Caki2 (cell line): ENCODE results near the gene PKD1. TPM values are rescaled to one million over a fixed set of nuclear protein-coding genes. Genes with fewer than 3 reads are reported as not detected.
"Not testable (repeated sequence)": the region's sequence is repeated elsewhere in the genome, so short reads cannot be mapped to it uniquely, and the experiment has no call there.

Source experiments
- DNase-seq: peaks from one replicate; pipeline ENCODE4 v3.0.0-alpha.2; 2015; ENCODE audit warnings: low read depth
- in situ Hi-C: cut with HindIII; loops from 2 replicates; pipeline ENCODE4 v1.10.0; 2016; ENCODE audit warnings: low sequenced_read_pairs, low pct_unique_long_range_greater_than_20kb, mixed read lengths
- total RNA-seq: library from RNA; depleted of rRNA; stranded (reverse); fragments of >200 nt; shearing (Covaris generic); gene quantifications from 2 replicates; pipeline ENCODE4 v1.2.3, GENCODE V29; 2014; ENCODE audit warnings: low replicate concordance

The PKD1 gene
- total RNA-seq, 1 experiment from 2014 or later, result 84.9 TPM

DNA sequence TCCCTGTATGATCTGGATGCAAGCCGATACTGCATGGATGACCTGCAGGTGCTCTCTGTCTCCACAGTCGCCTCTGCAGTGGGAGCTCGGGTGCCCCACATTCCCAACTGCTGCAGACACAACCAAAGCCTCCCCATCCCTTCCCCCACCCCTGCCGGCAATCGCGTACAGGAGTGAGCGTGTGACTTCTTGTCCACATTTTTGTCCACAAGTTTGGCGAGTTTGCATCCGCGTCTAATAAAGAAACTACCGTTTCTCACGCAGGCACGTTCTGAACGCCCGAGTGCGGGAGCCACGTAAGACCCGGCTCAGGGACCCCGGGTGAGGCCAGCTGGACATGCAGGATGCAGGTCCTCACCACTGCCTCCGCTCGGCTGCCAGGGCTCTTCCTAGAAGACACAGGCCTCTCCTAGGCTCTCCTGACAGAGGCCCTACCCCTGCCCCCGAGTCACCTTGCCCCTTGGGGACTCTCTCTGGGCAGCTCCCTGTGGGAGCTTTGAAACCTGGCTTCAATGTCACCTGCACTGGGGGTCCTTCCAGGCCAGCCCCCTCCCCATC, 5.7 kb downstream of the PKD1 start:
- DNase-seq, in situ Hi-C loops: not testable (repeated sequence)

DNA sequence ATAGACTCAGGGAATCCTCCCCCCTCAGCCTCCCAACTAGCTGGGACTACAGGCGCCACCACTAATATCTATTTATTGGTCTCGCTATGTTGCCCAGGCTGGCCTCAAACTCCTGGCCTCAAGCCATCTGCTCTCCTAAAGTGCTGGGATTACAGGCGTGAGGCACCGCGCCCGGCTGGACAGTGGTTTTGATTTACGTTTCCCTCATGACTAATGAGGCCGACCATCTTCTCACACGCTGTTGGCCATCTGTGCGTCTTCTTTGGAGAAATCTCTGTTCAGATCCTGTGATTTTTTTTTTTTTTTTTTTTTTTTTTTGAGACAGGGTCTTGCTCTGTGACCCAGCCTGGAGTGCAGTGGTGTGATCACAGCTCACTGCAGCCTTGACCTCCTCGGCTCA, 6.4 kb downstream of the PKD1 start:
- in situ Hi-C loops, result not testable (repeated sequence)
- DNase-seq, result peak; percentile 61

DNA sequence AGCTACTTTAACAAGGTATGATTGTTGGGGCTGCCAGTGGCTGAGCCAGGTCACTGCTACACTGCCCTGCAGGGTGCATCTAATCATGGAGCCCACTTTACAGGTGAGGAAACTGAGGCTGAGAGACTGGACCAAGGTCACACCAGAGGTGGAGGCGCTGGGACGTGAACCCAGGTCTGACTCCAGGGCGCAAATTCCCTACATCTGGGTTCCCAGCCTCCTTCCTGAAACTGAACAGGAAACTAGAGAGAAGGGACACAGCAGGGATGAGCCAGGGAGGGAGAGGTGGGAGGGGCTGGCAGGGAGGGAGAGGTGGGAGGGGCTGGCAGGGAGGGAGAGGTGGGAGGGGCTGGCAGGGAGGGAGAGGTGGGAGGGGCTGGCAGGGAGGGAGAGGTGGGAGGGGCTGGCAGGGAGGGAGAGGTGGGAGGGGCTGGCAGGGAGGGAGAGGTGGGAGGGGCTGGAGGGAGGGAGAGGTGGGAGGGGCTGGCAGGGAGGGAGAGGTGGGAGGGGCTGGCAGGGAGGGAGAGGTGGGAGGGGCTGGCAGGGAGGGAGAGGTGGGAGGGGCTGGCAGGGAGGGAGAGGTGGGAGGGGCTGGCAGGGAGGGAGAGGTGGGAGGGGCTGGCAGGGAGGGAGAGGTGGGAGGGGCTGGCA, 7.9 kb downstream of the PKD1 start:
- peak; percentile 42 for DNase-seq
- in situ Hi-C loops, result not testable (repeated sequence)

DNA sequence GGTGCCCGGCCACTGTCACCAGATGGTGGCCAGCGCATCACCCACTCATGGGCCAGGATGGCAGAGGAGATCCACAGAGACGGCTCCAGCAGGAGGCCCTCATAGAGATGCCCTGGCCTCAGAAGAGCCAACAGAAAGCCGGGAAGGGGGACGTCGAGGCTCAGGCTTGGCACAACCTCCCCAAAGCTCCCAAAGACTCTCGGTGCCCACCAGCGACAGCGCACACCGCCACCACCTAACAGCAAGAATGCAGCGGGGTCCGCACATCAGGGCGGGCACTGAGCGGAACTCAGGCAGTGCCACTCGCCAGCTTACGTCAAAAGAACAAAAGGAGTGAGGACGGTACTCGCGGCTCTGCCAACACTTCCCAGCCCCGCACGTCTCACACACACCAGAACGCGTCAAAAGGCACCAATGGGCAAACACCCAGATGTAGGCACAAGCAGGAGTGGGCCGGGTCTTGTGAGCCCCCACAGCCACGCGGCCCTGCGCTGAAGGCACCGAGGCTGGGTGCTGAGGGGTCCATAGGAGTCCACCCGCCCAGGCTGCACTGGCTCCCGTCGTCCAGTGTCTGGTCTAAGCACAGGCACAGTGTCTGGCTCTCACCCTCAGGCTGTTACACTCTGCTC, 8.7 kb downstream of the PKD1 start:
- in situ Hi-C loops, DNase-seq: not testable (repeated sequence)

DNA sequence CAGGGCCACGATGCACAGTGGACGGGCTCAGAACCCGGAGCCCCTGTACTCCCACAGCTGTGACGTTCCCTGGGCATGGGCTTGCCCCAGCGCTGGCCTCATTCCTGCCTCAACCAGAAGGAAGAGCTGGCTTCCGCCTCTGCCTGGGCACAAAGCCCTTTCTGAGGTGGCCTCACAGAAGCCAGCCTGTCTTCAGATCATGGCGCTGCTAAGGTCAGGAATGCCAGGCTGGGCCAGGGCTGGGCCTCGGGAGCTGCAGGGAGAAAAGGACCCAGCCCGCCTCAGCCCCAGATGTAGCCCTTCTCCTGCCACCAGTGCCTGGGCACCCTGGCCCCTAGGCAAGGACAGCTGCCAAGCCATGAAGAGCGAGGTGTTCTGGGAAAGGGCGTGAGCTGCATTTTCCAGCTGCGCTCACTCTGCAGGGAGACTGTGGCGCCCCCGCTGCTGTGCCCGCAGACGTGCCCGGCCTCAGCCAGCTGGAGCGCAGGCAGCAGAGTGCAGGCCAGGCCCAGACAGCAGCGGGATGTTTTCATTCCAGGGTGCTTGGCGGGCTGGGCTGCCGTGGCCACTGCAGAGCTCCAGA, 9.4 kb downstream of the PKD1 start:
- in situ Hi-C loops, DNase-seq: not testable (repeated sequence)

DNA sequence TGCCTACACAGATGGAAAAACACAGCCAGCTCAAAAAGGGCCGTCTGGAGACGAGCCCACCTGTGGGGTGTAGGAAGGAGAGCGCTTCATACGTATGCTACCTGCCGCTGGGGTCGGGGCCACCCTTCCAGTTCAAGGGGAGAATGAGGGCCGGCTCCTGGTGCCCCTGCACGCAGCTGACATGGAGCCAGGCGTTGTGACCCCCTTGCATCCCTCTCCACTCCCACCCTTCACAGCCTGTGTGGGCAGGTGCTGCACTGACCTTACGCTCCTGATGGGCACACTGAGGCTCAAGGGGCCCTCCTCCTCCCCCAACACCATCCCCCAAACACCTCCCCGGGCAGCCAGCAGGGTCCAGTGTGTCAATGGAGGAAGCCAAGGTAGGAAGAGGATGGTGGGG, 10.1 kb downstream of the PKD1 start:
- in situ Hi-C loops, DNase-seq: not testable (repeated sequence)

DNA sequence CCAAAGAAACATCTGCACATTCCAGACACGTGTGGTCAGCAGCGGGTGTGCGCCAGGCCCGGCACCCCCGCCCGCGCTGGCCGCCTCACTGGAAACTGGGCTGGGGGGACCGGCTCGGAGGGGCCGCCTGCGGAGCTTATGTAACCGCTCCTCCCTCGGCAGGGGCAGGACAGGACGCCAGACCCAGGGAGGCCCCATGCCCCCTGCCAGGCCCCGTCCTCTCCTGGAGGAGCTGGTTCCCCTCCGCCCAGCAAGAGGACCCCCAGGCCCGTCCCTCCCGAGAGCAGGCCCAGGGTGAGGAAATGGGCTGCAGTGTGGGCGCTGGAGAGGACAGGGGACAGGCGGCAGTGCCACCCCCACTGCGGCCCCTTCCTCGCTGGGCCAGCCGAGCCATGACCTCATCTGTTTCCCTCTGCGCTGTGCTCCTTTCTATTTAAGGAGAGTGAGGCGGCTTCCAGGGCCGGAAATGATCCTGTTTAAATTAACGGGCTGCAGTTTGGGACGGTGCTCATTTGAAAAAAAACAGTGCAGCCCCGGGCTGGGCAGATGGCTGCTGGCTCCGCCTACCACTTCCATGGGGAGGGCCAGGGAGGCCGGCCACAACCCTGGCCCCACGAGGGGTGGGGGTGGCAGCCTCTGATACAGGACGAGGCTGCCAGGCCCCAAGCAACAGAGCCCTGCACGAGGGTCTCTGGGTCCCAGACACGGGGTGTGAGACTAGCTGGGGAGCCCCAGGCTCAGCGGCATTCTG, 10.8 kb downstream of the PKD1 start:
- DNase-seq, in situ Hi-C loops: not testable (repeated sequence)

DNA sequence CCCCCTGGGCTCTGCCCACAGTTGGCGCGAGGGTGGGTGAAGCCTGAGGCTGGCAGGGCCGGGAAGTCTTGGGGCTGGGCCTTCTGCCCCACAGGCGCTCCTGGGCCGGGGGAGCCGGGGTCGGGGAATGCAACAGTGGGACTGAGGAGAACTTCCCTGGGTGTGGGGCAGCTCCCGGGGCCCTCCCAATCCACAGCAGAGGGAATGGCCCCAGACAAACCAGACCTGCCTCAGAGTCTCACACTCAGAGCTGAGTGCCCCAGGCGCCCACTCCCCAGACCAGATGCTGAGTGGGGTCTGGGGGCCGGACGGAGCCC, 11.4 kb downstream of the PKD1 start:
- in situ Hi-C loops, DNase-seq: not testable (repeated sequence)

DNA sequence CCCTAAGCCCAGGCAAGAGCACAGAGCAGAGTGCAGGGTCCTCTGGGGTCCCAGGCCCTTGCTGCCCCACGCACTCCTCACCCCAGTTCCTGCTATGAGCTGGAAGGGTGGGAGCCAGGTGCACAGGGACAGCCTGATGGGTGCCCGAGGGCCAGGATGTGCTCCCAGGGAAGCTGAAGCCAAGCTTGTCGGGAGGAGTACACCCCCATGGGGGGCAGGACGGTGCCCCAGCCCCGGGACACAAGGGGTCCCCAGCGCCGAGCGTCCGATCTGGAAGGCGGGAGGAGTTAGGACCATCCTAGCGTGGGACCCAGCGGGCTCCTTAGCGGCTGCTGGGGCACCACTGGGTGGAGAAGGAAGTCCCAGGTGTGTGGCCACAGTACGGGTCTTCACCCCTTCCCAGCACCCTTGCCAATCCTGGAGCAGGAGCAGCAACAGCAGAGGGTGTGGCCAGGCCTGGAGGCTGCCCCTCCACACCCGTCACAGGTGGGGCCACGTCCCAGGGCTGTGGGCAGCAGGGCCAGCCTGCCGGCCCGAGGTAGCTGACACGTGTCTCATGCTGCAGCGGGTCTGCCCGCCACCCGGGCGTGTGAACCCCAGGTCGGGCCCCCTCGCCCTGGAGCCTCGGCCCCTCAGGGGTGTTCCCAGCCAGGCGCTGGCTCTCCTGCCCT, 11.9 kb downstream of the PKD1 start:
- in situ Hi-C loops, DNase-seq: not testable (repeated sequence)

DNA sequence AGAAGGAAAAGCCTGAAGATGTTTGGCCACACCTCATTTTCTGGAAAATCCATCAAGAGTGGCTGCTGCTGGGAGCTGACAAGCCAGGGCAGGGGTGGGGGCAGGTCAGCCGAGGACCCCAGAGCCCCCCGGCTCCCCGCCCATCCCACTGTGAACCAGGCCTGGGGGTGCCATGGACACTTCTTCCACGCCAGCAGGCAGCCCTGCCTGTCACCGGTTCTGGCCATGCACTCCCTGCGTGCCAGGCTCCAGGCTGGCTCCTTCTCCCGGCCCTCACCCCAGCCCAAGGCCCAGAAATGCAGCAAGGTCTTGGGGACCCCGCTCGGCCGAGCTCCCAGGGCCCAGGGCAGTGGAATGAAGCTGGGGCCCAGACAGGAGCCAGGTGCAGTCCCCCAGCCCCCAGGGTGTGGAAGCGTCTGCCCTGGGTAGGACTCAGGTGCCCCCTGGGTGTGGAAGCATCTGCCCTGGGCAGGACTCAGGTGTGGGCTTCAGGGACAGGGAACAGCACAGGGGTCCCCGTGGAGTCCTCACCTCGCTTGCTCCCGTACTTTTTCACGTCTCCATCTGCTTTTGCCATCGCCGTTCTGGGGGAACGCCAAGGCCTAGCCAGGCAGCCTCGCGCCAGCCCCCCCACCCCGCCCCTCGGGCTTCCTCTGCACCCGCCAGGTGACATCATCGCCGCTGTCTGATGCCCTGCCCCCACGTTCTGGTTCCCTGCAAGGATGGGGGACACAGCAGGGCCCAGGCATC, 12.6 kb downstream of the PKD1 start:
- in situ Hi-C loops, DNase-seq: not testable (repeated sequence)

DNA sequence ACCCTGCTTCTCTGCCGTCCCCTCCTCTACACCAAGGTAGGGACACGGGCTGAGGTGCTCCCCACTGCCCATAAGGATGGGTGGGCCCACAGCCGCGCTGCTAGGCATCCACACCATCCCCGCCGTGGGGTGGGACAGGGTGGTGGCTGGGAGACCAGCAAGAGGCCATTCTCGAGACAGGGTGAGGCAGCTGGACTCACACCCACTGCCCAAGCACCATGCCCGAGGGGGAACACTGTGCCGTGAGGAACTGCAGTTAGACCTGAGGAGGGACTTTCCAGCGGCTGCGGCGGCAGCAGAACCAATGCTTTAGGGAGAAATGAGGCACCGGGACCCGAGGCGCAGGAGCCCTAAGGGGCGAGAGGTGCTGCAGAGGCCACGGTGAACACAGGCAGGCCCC, 13.3 kb downstream of the PKD1 start:
- in situ Hi-C loops, result no loop called here
- DNase-seq, result no peak

DNA sequence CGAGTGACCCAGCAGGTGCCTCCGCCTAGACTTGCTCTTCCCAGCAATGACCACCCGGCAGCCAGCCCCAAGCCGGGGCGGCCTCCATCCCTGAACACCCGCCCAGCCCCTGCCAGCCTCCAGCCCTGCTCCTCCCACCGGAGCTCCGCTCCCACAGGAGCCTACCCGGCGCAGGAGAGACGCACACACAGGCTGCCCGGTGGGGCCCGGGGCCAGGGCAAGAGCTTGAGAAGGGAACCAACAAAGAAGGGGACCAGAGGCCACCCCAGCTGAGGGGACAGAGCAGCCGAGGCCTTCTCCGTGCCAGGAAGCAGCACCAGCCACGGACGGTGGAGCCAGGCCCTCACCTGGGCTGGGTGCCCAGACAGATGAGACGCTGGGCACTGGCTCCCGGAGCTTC, 13.8 kb downstream of the PKD1 start:
- in situ Hi-C loops, result no loop called here
- DNase-seq, result no peak

DNA sequence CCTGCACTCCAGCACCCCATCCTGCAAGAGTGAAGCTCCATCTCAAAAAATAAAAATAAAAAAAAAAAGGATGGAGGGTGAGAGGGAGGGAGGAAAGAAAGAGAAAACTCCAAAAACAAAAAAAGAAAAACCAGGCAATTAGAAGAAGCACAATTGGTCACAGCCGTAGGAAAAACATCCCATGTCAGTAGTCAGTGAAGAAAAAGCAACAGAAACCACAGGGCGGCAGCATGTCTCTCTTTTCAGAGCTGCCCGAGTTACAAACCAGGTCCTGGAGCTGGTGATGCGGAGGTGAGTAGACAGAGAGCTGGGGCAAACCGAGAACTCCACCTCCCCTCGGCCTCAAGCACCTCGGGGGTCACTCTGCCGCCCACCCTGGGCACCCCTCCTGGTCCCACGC, 14.4 kb downstream of the PKD1 start:
- DNase-seq, in situ Hi-C loops: not testable (repeated sequence)

DNA sequence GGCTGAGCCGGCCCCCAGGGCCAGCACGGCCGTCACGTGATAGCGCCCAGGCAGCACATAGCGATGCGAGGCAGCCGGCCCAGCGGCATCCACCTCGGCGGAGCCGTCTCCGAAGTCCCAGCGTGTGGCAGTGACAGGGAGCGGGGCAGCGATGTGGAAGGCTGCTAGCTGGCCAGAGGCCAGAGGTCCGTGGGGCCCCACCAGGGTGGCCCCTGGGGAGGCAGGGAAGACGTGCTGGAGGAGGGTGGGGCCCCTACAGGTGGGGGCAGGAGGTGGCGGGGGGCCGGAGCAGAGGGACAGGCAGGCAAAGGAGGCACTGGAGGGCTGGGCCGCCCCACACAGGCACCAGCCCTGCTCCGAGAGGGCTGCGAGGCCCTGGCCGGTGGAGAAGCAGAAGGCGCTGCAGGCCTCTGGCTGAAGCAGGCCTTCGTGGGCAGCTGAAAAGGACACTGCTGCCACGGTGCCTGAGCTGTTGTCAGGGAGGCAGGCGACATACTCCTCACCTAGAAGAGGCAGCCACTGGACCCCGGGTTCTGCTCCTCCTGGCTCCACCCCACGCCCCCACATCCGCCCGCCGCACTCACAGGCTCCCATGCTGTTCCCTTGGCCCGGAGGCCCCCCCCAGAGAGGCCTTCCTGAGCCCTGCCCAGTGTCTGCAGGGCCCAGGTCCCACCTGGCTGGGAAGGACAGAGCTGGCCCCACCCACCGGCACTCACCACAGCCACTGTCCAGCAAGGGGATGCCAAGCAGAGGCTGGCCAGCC, 17.6 kb downstream of the PKD1 start:
- DNase-seq, in situ Hi-C loops: not testable (repeated sequence)

DNA sequence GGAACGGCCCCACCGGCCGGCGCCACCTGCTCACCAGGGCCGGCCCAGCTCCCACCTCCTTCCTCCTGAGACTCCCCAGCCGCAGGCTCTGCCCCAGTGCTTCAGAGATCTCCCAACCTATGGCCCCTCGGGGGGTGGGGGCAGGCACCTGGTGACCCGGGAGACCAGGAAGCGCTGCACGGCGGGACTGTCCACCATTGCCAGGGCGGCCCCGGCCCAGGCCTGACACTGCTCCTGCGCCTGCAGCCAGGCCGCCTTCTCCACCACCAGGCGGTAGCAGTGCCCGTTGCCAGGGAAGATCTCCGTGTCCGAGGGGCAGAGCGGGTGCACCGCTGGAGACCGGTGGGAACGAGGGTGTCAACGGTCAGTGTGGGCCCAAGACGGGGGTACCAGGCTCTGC, 18.4 kb downstream of the PKD1 start:
- in situ Hi-C loops, DNase-seq: not testable (repeated sequence)

DNA sequence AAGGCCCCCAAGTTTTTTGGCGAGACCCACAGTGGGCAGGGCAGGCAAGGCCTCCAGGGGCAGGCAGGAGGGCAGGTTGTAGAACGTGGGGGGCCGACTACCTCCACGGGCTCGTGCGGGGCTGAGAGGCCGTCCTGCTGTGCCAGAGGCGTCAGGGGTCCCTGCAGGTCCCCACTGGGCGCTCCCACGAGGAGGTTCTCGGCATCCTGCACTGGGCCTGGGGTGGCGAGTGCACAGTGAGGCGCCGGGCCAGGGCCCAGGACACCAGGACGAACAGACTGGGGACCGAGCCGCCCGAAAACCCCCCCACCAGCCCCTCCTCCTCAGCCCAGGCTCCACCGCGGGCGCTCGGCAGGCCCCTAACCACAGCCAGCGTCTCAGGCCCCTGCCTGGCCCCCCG, 19.3 kb downstream of the PKD1 start:
- DNase-seq, in situ Hi-C loops: not testable (repeated sequence)

DNA sequence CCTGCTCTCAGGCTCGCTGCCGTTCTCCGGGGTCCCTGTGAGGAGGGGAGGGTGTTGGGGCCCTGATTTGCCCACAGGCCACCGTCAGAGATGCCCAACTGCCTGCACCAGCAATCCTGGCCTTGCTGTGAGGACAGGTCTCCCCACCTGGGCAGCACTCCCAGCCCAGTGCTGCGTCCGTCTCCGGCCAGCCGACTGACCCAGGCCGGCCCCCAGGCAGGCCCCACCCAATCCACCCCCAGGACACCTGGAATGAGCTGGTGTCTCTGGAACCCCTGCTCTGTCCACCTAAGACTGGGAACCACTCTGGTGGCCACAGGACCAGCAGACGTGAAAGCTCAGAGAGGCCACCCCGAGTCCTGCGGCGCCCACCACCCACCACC, 20.1 kb downstream of the PKD1 start:
- in situ Hi-C loops, result no loop called here
- DNase-seq, result no peak
